ENCODE measurements around the gene PLEKHM3.

- TF ChIP-seq, protein P1, sequence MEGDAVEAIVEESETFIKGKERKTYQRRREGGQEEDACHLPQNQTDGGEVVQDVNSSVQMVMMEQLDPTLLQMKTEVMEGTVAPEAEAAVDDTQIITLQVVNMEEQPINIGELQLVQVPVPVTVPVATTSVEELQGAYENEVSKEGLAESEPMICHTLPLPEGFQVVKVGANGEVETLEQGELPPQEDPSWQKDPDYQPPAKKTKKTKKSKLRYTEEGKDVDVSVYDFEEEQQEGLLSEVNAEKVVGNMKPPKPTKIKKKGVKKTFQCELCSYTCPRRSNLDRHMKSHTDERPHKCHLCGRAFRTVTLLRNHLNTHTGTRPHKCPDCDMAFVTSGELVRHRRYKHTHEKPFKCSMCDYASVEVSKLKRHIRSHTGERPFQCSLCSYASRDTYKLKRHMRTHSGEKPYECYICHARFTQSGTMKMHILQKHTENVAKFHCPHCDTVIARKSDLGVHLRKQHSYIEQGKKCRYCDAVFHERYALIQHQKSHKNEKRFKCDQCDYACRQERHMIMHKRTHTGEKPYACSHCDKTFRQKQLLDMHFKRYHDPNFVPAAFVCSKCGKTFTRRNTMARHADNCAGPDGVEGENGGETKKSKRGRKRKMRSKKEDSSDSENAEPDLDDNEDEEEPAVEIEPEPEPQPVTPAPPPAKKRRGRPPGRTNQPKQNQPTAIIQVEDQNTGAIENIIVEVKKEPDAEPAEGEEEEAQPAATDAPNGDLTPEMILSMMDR (IDR thresholded peaks at IDR 0.05; ENCODE audit: insufficient read depth, low read length, poor library complexity, severe bottlenecking) = no peak
- no peak for TF ChIP-seq EZH2phosphoT487 (conservative IDR thresholded peaks at IDR 0.05; ENCODE audit: low read length)
Measured at GRCh38 chr2:207901401-207901800, 123.9 kb downstream of the PLEKHM3 start.
